K562 (cell line): ENCODE measurements around the gene EPHB4. TPM values are rescaled to one million over a fixed set of nuclear protein-coding genes. Genes with fewer than 3 reads are reported as not detected.

Experiments used
- ADNP ChIP-seq: fragments of 200-800 bp; sonication (Bioruptor generic); IDR thresholded peaks from 2 replicates; pipeline ENCODE4 v1.6.1; 2016; ENCODE audit warnings: missing genetic modification characterization, missing compliant biosample characterization
- CHCHD3 ChIP-seq: fragments of 250-450 bp; sonication (Bioruptor Pico); IDR thresholded peaks from 2 replicates; pipeline ENCODE4 v2.1.2; 2022; ENCODE audit warnings: mild to moderate bottlenecking
- ETV6 ChIP-seq, 3 experiments: fragments of 150-350 bp in 1 of 3; sonication (generic) in 1 of 3; formaldehyde crosslinking in 1 of 3; IDR thresholded peaks; 2 replicates each; pipeline versions ENCODE4 v1.6.1 to v1.8.0; 2014 to 2022; ENCODE audit warnings: borderline replicate concordance in 2 of 3, low read depth in 2 of 3, antibody characterized with exemption in 1 of 3, low read length in 1 of 3, mild to moderate bottlenecking in 1 of 3, missing genetic modification reagents in 1 of 3
- FOS ChIP-seq: IDR thresholded peaks from 3 replicates; pipeline ENCODE4 v1.6.1; 2011; ENCODE audit not compliant: insufficient read length; ENCODE audit errors: extremely low read depth
- FOXJ2 ChIP-seq: fragments of 200-800 bp; sonication (Bioruptor generic); IDR thresholded peaks from 2 replicates; pipeline ENCODE4 v1.6.1; 2016; ENCODE audit warnings: missing genetic modification characterization, missing compliant biosample characterization
- MTA2 ChIP-seq: fragments of 450-650 bp; IDR thresholded peaks from 2 replicates; pipeline ENCODE4 v1.6.1; 2016; ENCODE audit warnings: low read depth
- NFIC ChIP-seq: fragments of 450-650 bp; IDR thresholded peaks from 2 replicates; pipeline ENCODE4 v1.6.1; 2017; ENCODE audit warnings: mild to moderate bottlenecking, inconsistent platforms
- NR1H2 ChIP-seq: sonication (generic); formaldehyde crosslinking; IDR thresholded peaks from 2 replicates; pipeline ENCODE4 v1.4.0; 2020; ENCODE audit warnings: mild to moderate bottlenecking, missing genetic modification reagents
- PHF8 ChIP-seq: fragments of 200-600 bp; sonication (generic); IDR thresholded peaks from 2 replicates; pipeline ENCODE4 v1.6.1; 2012; ENCODE audit warnings: mixed run types, mild to moderate bottlenecking, inconsistent platforms, low read length, moderate library complexity, borderline replicate concordance
- POLR2G ChIP-seq: fragments of 200-400 bp; formaldehyde crosslinking; IDR thresholded peaks from 2 replicates; pipeline ENCODE4 v1.6.1; 2017; ENCODE audit warnings: low read depth, mild to moderate bottlenecking, antibody characterized with exemption, low read length, moderate library complexity
- SMARCA4 ChIP-seq: fragments of 450-650 bp; IDR thresholded peaks from 2 replicates; pipeline ENCODE4 v1.6.1; 2016
- TAF9B ChIP-seq: fragments of 450-650 bp; IDR thresholded peaks from 2 replicates; pipeline ENCODE4 v1.6.1; 2018; ENCODE audit warnings: mild to moderate bottlenecking; ENCODE audit not compliant: partially characterized antibody
- TCF3 ChIP-seq: sonication (generic); formaldehyde crosslinking; IDR thresholded peaks from 2 replicates; pipeline ENCODE4 v1.4.0; 2020; ENCODE audit warnings: mild to moderate bottlenecking, missing genetic modification reagents
- TCF7L2 ChIP-seq: fragments of 150-350 bp; IDR thresholded peaks from 2 replicates; pipeline ENCODE4 v1.6.1; 2016; ENCODE audit warnings: low read depth, mild to moderate bottlenecking, low read length, moderate library complexity
- ZC3H11A ChIP-seq: IDR thresholded peaks from 2 replicates; pipeline ENCODE4 v1.6.1; 2012; ENCODE audit warnings: low read depth, low read length, improper control_type of control experiment
- ZNF282 ChIP-seq: sonication (generic); formaldehyde crosslinking; IDR thresholded peaks from 2 replicates; pipeline ENCODE4 v1.8.1; 2023; ENCODE audit warnings: missing genetic modification reagents
- polyA plus RNA-seq, 8 experiments: library from polyadenylated mRNA; depleted of rRNA in 4 of 8; stranded (reverse) in 5 of 8; unstranded in 3 of 8; fragments of >200 nt; fragmentation: Nextera tagmentation in 2 of 8; fragmentation: Illumina TruSeq in 1 of 8; extraction: Ambion mirVana in 2 of 8; extraction: Trizol in 1 of 8; gene quantifications; 2 replicates each; pipeline versions ENCODE4 v1.2.1 to v1.2.3, GENCODE V29; 2011 to 2014; ENCODE audit warnings: inconsistent platforms in 1 of 8, missing spikeins in 1 of 8
- total RNA-seq, 7 experiments: library from RNA; depleted of rRNA in 6 of 7; stranded (reverse); fragments of >200 nt in 6 of 7; fragmentation: Illumina TruSeq in 2 of 7; extraction: Trizol in 2 of 7; gene quantifications; 2 replicates each; pipeline versions ENCODE4 v1.2.1 to v1.2.3, GENCODE V29; 2011 to 2021; ENCODE audit warnings: low replicate concordance in 1 of 7
- TF ChIP-seq, protein P1 (sequence below): fragments of 250-450 bp; sonication (Bioruptor Pico); IDR thresholded peaks from 2 replicates; pipeline ENCODE4 v1.5.0; 2020; ENCODE audit warnings: mild to moderate bottlenecking, borderline replicate concordance
- TF ChIP-seq, protein P2 (sequence below): fragments of 450-650 bp; IDR thresholded peaks from 2 replicates; pipeline ENCODE4 v1.6.1; 2016; ENCODE audit warnings: low read depth, mild to moderate bottlenecking, moderate library complexity
- TF ChIP-seq, protein P3 (sequence below): fragments of 250-450 bp; sonication (Bioruptor Pico); IDR thresholded peaks from 2 replicates; pipeline ENCODE4 v1.4.0; 2020

The EPHB4 gene
- total and polyA plus RNA-seq, 9 of the 15 experiments (the other 6 are each of a cell fraction or from before 2014, with no cell fraction given), result 1.2 to 82.1 (median 37.9) TPM

GRCh38 chr7:100801833-100802568 is 25.3 kb downstream of the EPHB4 start (continued):
- TF ChIP-seq, protein P1, sequence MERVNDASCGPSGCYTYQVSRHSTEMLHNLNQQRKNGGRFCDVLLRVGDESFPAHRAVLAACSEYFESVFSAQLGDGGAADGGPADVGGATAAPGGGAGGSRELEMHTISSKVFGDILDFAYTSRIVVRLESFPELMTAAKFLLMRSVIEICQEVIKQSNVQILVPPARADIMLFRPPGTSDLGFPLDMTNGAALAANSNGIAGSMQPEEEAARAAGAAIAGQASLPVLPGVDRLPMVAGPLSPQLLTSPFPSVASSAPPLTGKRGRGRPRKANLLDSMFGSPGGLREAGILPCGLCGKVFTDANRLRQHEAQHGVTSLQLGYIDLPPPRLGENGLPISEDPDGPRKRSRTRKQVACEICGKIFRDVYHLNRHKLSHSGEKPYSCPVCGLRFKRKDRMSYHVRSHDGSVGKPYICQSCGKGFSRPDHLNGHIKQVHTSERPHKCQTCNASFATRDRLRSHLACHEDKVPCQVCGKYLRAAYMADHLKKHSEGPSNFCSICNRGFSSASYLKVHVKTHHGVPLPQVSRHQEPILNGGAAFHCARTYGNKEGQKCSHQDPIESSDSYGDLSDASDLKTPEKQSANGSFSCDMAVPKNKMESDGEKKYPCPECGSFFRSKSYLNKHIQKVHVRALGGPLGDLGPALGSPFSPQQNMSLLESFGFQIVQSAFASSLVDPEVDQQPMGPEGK, result no peak
- TF ChIP-seq ZC3H11A, result no peak
- TF ChIP-seq SMARCA4, result peak; percentile 90
- peak; percentile 70 for TF ChIP-seq MTA2
- peak; percentile 92 for TF ChIP-seq NFIC
- TF ChIP-seq PHF8, result no peak
- TF ChIP-seq, protein P2, sequence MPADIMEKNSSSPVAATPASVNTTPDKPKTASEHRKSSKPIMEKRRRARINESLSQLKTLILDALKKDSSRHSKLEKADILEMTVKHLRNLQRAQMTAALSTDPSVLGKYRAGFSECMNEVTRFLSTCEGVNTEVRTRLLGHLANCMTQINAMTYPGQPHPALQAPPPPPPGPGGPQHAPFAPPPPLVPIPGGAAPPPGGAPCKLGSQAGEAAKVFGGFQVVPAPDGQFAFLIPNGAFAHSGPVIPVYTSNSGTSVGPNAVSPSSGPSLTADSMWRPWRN, result peak; percentile 87
- TF ChIP-seq CHCHD3, result no peak
- peak; percentile 79 for TF ChIP-seq POLR2G
- peak; percentile 100 for TF ChIP-seq TAF9B
- TF ChIP-seq ZNF282 (CRISPR knock-in tag), result no peak
- TF ChIP-seq NR1H2 (CRISPR knock-in tag), result 0 out of 2 replicates have a peak, but pooled peaks have one; percentile 76
- peak; percentile 54 for TF ChIP-seq FOS
- TF ChIP-seq TCF3 (CRISPR knock-in tag), result peak; percentile 89
- TF ChIP-seq ADNP (tag), result no peak
- TF ChIP-seq, protein P3, sequence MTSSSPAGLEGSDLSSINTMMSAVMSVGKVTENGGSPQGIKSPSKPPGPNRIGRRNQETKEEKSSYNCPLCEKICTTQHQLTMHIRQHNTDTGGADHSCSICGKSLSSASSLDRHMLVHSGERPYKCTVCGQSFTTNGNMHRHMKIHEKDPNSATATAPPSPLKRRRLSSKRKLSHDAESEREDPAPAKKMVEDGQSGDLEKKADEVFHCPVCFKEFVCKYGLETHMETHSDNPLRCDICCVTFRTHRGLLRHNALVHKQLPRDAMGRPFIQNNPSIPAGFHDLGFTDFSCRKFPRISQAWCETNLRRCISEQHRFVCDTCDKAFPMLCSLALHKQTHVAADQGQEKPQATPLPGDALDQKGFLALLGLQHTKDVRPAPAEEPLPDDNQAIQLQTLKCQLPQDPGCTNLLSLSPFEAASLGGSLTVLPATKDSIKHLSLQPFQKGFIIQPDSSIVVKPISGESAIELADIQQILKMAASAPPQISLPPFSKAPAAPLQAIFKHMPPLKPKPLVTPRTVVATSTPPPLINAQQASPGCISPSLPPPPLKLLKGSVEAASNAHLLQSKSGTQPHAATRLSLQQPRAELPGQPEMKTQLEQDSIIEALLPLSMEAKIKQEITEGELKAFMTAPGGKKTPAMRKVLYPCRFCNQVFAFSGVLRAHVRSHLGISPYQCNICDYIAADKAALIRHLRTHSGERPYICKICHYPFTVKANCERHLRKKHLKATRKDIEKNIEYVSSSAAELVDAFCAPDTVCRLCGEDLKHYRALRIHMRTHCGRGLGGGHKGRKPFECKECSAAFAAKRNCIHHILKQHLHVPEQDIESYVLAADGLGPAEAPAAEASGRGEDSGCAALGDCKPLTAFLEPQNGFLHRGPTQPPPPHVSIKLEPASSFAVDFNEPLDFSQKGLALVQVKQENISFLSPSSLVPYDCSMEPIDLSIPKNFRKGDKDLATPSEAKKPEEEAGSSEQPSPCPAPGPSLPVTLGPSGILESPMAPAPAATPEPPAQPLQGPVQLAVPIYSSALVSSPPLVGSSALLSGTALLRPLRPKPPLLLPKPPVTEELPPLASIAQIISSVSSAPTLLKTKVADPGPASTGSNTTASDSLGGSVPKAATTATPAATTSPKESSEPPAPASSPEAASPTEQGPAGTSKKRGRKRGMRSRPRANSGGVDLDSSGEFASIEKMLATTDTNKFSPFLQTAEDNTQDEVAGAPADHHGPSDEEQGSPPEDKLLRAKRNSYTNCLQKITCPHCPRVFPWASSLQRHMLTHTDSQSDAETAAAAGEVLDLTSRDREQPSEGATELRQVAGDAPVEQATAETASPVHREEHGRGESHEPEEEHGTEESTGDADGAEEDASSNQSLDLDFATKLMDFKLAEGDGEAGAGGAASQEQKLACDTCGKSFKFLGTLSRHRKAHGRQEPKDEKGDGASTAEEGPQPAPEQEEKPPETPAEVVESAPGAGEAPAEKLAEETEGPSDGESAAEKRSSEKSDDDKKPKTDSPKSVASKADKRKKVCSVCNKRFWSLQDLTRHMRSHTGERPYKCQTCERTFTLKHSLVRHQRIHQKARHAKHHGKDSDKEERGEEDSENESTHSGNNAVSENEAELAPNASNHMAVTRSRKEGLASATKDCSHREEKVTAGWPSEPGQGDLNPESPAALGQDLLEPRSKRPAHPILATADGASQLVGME (CRISPR knock-in tag), result 0 out of 2 replicates have a peak, but pooled peaks have one; percentile 41
- peak in 1 of 2 experiments; percentile 32; a peak in 1 of 4 replicates for TF ChIP-seq ETV6 (IDR thresholded peaks at IDR 0.05; ENCODE audit: borderline replicate concordance in 1 of 2, low read depth in 2 of 2, low read length in 1 of 2)
- TF ChIP-seq ETV6 (CRISPR knock-in tag; IDR thresholded peaks at IDR 0.05; ENCODE audit: borderline replicate concordance), result no peak
- TF ChIP-seq FOXJ2 (tag), result no peak
- no peak for TF ChIP-seq TCF7L2
